ENCODE data around the gene ITFG1. TPM values are rescaled to one million over a fixed set of nuclear protein-coding genes. Genes with fewer than 3 reads are reported as not detected.

ITFG1 gene
- total RNA-seq: 41.5 and 46.5 TPM in 2 replicates

GRCh38 chr16:47460711-47461597 lies at the start of gene ITFG1, which contains the start of gene PHKB:
Gene ITFG1, minus strand, starts transcription at chr16:47461063. Its CDS starts 18 bp downstream, at chr16:47461045.
Gene PHKB, plus strand, starts transcription at chr16:47461331. Its CDS starts 20 bp downstream, at chr16:47461351.

GRCh38 chr16:47143677-47144558 lies 316.9 kb downstream of the ITFG1 start, which contains the start of gene NETO2:
Gene NETO2, minus strand, starts transcription at chr16:47143945. Its CDS starts 333 bp downstream, at chr16:47143612.

Small RNA genes within 50 kb of the gene (small RNA-seq; reads per million reads assigned to genes)
- not detected for gene RF00019
- not detected for gene RNA5SP425

Other genes starting within 250 kb of the ITFG1 start
- 50.0 and 57.3 TPM in 2 replicates for gene PHKB, start 268 bp upstream of the ITFG1 start, total RNA-seq